VCaP (cell line): Measurements from ENCODE around the gene OR2D2.

Experiments
- H3K27ac ChIP-seq: fragments of 450-650 bp; 2 replicates; pipeline ENCODE4 v1.5.1; 2017
- TF ChIP-seq, protein P1 (sequence below): fragments of 450-650 bp; conservative IDR thresholded peaks from 2 replicates; pipeline ENCODE4 v1.5.1; 2017; ENCODE audit warnings: mild to moderate bottlenecking, moderate library complexity

OR2D2 gene, protein sequence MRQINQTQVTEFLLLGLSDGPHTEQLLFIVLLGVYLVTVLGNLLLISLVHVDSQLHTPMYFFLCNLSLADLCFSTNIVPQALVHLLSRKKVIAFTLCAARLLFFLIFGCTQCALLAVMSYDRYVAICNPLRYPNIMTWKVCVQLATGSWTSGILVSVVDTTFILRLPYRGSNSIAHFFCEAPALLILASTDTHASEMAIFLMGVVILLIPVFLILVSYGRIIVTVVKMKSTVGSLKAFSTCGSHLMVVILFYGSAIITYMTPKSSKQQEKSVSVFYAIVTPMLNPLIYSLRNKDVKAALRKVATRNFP

DNA sequence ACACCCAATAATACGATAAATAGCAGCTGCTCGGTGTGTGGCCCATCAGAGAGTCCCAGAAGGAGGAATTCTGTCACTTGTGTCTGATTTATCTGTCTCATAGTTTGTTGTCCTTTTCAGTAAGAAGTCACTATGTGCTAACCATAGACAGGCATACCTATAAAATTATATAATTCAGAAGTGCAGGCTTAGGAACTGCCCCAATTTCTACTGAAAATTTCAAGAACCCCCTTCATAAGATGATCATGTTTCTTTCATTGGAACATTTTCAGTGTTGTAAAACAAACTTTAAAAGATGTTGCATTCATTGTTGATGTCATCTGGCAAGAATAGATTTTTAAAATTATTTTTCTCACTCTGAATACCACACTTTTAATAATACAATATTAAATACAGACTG is at the start of gene OR2D2:
OR2D2 (minus strand) TSS at position 101 of the 400 bp plus-strand sequence; CDS start at position 101, 0 bp downstream.
- TF ChIP-seq, protein P1, sequence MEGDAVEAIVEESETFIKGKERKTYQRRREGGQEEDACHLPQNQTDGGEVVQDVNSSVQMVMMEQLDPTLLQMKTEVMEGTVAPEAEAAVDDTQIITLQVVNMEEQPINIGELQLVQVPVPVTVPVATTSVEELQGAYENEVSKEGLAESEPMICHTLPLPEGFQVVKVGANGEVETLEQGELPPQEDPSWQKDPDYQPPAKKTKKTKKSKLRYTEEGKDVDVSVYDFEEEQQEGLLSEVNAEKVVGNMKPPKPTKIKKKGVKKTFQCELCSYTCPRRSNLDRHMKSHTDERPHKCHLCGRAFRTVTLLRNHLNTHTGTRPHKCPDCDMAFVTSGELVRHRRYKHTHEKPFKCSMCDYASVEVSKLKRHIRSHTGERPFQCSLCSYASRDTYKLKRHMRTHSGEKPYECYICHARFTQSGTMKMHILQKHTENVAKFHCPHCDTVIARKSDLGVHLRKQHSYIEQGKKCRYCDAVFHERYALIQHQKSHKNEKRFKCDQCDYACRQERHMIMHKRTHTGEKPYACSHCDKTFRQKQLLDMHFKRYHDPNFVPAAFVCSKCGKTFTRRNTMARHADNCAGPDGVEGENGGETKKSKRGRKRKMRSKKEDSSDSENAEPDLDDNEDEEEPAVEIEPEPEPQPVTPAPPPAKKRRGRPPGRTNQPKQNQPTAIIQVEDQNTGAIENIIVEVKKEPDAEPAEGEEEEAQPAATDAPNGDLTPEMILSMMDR = no peak
- H3K27ac ChIP-seq = no peak within 1 kb of the TSS

DNA sequence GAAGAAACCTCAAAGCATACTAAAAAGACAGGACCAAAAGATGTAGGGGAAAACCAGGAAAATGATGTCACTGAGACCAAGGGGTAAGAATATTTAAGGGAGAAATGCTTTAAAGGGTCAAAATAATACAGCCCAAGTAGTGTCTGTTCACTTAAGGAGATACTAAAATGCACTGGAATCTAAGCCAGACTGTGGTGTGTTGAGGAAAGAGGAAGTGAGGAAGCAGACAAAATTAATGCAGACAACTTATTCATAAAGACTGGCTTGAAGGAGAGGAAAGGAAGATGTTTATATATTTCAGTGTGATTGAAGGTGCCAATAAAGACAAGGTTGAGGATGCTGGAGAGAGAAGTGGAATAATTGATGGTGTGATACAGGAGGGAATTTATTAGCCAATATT is 49.7 kb upstream of the OR2D2 start:
- TF ChIP-seq, protein P1 = no peak
- no peak overlapping the region for H3K27ac ChIP-seq

DNA sequence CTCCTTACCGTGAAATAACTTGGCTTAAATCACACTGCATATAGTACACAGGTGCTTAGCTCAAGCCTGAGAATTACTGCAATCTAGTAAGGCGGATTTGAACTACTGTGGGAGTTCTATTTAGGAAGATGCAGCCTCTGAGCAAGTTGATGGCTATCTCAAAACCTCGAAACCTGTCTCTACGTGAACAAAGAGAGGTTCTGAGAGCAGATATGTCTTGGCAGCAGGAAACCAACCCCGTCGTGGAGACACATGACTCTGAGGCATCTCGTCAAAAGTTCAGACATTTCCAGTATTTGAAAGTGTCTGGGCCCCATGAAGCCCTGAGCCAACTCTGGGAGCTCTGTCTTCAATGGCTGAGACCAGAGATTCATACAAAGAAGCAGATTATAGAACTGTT is 39.8 kb upstream of the OR2D2 start:
- H3K27ac ChIP-seq = no peak overlapping the region
- TF ChIP-seq, protein P1 = no peak

DNA sequence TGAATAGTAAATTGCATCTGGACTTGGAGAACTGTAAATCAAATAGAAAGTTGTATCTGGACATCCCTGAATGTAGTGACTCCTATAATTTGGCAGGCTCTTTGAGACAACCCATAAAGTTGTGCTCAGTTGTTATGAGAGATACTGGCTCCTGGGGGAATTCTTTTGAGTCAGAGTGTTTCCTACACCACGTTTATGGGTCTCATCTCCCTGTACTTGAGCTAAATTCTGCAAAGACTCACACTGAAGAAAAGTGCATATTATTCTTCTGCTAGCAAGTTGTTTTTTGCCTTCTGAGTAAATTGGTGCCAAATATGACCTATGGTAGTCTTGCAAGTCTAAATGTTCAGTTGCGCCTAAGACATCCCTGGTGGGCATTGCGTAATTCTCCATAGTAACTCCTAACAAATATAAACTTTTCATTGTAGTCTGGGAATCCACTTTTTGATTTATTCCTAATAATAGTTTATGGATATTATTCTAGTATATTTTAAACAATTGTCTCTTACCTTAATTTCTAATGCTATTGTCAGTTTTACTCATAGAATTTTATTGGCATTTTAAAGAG is 38.9 kb upstream of the OR2D2 start:
- H3K27ac ChIP-seq = no peak overlapping the region
- TF ChIP-seq, protein P1 = no peak

DNA sequence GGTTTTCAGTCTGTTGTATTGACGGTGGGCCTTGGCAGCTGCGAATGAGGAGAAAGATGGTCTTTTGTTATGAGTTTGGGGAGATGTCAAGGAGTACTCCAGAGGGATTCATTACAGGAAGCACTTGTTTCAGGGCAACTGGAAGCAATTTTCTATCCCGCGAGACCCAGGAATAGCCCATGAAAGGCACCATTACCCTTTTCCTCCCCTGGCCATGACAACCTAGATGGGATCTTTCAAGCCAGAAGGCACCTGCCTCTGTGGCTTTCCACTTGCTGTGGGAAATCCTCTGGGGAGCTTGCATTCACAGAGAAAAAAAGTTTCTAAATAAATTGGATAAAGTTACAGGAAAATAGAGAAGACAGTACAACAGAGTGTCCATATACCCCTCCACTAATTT is 36.6 kb upstream of the OR2D2 start:
- TF ChIP-seq, protein P1 = no peak
- H3K27ac ChIP-seq = no peak overlapping the region

DNA sequence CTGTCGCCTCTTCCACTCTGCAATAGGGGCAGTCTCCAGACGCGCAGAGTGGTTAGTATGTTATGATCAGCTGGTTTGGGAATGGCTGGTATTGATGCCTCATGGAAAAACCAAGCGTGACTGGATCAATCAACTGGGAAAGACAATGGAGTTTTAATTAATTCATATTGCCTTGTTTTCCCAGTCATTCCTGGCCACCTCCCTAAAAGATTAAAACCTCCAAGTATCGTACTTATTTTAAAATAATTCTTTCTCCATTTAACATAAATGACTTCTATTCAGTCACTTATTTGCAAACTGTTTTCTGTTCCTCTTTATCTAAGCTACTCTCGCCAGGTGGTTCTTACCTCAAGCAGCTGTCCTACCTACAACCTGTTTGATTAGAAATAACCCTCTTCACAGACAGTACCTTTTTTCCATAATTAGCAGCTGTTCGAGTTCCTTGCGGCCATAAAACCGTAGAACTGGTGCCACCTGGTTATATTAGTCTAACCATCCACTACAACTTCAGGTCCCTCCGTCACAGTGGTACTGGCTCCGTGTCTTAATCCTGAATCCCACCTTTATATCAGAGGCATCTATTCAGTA is 34.8 kb upstream of the OR2D2 start:
- TF ChIP-seq, protein P1 = no peak
- H3K27ac ChIP-seq = no peak overlapping the region

DNA sequence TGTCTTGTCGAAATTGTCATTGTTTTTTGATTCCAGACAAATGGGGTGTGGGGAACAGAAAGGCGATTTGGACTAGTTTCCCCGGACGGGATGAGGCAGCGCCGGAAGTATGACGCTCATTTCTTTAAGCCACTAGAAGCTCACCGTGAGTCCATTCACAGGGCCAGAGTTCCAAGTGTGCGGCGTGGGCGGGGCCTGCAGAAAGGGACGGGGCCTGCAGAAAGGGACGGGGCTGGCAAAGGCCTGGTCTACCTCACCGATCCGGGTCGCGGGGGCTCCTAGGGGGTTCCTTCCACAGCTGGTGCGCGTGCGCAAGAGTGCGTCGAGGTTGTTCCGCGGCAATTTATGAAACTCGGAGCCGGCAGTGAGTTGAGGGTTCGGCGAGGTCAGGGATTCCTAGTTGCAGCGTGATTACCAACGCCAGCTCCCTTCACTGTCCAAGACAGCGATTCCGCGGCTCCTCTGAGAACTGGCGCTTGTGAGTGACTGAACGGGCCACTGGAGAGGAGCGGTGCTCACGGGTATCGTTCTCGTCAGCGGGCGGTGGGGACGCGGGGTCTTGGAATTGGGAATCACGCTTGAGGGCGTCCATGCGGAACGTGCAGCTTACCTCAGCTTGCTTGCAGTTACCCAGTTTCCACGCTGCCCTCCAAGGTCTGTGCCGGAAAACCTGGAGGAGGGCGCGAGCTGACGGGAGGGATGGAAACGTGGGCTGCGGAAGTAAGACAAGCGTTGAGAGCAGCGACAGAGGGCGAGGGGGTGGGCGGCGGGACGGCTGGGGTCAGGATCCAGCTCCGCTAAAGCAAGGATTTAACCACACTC is 34.1 kb upstream of the OR2D2 start, which contains the start of gene ZNF215:
ZNF215 (plus strand) TSS at position 219 of the 822 bp plus-strand sequence. CDS start 5,847 bp downstream, outside the sequence.
- TF ChIP-seq, protein P1 = no peak
- no peak within 1 kb of the TSS for H3K27ac ChIP-seq
